Measurements from ENCODE around the gene NAT14.

The NAT14 gene

DNA sequence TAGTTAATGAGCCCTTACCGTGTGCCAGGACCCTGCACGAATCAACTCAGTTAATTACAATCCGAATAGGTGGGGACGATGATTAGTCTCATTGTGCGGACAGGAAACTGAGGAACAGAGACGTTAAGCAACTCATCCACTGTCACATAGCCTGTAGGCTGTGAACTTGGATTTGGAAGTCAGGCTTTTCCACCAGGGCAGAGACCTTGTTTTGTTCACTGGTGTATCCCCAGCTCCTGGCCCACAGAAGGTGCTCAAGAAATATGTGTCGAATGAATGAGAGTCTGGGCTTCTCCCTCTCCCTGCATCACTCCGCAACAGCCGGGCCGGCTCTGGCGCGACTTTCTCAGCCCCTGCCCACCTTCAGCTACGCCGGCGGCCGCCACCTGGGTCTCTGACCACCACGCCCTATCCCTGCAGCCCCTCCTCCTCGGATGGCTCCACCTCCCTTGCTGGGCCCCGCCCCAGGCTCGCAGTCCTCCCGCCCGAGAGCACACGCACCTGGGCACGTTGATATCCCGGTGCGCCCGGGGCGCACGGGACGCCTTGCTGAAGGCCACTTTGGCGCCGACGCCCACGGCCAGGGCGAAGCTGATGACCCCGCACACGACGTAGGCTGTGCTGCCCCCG, 43.2 kb upstream of the NAT14 start:
- ChIA-PET CTCF (interaction anchor here (0.6 kb wide), 1 partner anchor 46 kb away, joined by 3 read pairs; no protein-coding TSS in a partner anchor), POLR2A (ENCODE audit: low non-redundant PET) (no interaction called here)
- H3K27ac ChIP-seq, result no peak overlapping the region
- no peak for DNase-seq (ENCODE audit: low spot score)
- TF ChIP-seq, protein P1, sequence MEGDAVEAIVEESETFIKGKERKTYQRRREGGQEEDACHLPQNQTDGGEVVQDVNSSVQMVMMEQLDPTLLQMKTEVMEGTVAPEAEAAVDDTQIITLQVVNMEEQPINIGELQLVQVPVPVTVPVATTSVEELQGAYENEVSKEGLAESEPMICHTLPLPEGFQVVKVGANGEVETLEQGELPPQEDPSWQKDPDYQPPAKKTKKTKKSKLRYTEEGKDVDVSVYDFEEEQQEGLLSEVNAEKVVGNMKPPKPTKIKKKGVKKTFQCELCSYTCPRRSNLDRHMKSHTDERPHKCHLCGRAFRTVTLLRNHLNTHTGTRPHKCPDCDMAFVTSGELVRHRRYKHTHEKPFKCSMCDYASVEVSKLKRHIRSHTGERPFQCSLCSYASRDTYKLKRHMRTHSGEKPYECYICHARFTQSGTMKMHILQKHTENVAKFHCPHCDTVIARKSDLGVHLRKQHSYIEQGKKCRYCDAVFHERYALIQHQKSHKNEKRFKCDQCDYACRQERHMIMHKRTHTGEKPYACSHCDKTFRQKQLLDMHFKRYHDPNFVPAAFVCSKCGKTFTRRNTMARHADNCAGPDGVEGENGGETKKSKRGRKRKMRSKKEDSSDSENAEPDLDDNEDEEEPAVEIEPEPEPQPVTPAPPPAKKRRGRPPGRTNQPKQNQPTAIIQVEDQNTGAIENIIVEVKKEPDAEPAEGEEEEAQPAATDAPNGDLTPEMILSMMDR (conservative IDR thresholded peaks at IDR 0.05; ENCODE audit: low read depth), result no peak

DNA sequence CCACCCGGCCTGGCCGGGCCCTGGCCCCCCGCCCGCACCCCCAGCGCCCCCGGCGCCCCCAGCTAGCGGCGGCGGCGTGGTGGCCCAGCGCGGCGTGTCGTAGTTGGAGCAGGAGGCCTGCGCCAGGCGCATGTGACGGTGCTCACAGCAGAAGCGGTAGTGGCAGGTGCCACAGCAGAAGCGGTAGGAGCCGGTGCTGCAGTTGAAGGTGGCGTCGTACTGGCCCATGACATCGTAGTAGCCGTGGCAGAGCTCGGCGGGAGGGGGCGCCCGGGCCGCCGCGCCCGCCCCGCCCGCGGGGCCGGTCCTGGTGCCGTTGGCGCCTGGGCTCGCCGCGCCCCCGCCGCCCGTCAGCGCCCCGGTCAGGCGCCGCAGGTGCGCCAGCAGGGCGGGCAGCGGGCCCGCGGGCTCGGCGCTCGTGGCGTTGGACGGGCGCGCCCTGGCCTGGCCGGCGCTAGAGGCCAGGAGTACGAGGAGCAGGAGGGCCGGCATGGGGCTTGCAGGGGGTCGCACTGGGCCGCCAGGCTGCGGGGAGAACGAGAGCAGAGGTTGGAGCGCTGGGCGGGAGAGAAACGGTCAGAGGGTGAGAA, 42.5 kb upstream of the NAT14 start:
- no peak for DNase-seq (ENCODE audit: low spot score)
- ChIA-PET CTCF (interaction anchor here (0.6 kb wide), 1 partner anchor 28 kb away, joined by 3 read pairs; no protein-coding TSS in a partner anchor), POLR2A (ENCODE audit: low non-redundant PET) (no interaction called here)
- TF ChIP-seq, protein P1 (conservative IDR thresholded peaks at IDR 0.05; ENCODE audit: low read depth), result no peak
- no peak overlapping the region for H3K27ac ChIP-seq

DNA sequence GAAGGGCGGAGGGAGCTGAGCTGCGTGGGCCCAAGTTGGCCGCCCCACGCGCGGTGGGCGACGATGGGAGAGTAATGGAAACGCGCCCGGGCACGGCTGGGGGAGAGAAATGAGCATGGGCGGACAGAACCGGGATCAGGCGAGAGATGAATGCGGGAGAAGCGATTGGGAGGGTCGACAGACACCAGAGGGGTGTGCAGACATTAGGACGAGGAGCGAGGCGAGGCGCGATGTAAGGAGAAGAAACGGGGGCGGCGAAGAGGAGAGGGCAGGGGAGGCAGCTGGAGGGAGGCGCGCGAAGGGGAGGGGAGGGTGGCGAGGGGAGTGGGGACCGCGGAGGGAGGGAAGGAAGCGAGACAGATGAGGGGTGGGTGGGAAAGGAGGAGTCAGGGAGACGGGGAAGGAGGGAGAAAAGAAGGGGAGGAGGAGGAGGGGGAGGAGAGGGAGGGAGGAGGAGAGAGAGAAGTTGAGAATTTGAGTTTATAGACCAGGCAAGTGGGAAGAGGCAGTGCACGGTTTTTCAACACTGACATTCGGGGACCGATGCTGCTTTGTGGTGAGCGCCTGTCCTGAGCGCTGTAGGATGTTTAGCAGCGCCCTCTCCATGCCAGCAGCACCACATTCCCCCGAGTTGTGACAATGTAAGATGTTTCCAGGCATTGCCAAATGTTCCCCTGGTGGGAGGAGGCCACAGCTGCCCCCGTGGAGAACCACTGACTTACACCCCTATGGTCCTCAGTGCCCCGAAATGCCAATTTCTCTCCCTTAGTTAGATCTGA, 41.8 kb upstream of the NAT14 start, which contains the start of gene SHISA7:
TSS of gene SHISA7 (minus strand) at position 256 of the 779 bp plus-strand sequence. CDS start 437 bp downstream, outside the sequence.
- CTCF ChIA-PET, result interaction anchor here (0.6 to 0.9 kb wide), 3 partner anchors 25 to 584 kb away, joined by 3 read pairs; no protein-coding TSS in a partner anchor
- POLR2A ChIA-PET (ENCODE audit: low non-redundant PET), result no interaction called here
- TF ChIP-seq, protein P1 (conservative IDR thresholded peaks at IDR 0.05; ENCODE audit: low read depth), result no peak
- DNase-seq (ENCODE audit: low spot score), result no peak
- H3K27ac ChIP-seq, result no peak within 1 kb of the TSS

DNA sequence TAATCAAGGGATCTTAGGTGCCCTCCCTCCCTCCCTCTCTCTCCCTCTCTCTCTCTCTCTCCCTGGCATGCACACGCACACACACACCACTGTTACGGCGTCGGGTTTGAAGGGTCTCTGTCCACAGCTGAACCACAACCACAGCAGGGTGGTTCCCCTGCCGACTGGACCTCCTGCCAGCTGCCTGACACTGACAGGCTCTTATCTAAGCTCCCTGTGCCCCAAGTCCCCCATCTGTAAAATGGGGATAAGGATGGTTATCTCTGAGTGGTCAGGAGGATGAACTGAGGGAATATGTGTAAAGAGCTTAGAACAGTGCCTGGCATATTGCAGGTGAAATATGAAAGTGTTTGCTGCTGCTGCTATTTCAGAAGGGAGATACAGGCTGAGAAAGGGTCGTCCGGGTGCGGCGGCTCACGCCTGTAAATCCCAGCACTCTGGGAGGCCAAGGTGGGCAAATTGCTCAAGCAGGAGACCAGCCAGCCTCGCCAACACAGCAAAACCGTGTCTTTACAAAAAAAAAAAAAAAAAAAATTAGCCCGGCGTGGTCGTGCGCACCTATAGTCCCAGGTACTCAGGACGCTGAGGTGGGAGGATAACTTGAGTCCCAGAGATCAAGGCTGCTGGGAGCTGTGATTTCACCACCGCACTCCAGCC, 41.0 kb upstream of the NAT14 start:
- POLR2A ChIA-PET (ENCODE audit: low non-redundant PET), result no interaction called here
- H3K27ac ChIP-seq, result no peak overlapping the region
- TF ChIP-seq, protein P1 (conservative IDR thresholded peaks at IDR 0.05; ENCODE audit: low read depth), result no peak
- CTCF ChIA-PET, result interaction anchor here (0.7 to 0.9 kb wide), 2 partner anchors 24 to 585 kb away, joined by 3 read pairs; no protein-coding TSS in a partner anchor
- no peak for DNase-seq (ENCODE audit: low spot score)

DNA sequence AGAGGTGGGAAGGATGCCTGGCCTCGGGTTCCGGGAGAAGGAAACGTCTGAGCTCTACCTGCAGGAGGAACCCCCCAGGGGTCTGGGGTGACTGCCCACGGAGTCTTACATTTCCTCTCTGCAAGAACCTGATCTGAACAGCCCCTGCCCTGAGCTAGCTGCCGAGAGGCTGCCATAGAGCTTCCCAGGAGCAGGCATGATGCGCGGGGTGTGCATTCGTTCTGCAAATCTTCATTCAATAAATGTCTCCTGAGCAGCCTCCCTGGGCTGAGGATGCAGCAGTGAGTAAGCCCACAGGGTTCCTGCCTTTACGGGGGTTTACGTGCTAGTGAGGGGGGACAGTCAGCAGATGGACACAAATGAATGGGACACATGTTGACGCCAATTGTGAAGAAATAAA, 40.3 kb upstream of the NAT14 start:
- TF ChIP-seq, protein P1 (conservative IDR thresholded peaks at IDR 0.05; ENCODE audit: low read depth), result no peak
- CTCF ChIA-PET, result no interaction called here
- POLR2A ChIA-PET (ENCODE audit: low non-redundant PET), result no interaction called here
- H3K27ac ChIP-seq, result no peak overlapping the region
- no peak for DNase-seq (ENCODE audit: low spot score)

DNA sequence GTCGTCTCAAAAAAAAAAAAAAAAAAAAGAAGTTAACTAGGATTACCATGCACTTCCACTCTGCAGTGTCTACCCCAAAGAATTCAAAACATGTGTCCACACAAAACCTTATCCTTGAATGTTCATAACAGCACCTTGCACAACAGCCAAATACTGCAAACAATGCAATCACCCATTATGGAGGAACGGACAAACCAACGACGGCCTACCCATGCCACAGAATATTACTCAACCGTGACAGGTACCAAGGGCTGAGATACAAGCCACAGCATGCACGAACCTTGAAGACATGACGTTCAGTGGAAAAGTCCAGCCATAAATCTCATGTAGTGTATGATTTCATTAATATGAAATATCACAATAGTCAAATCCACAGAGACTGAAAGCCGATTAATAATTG, 38.9 kb upstream of the NAT14 start:
- TF ChIP-seq, protein P1 (conservative IDR thresholded peaks at IDR 0.05; ENCODE audit: low read depth), result no peak
- ChIA-PET POLR2A (ENCODE audit: low non-redundant PET) (no interaction called here), CTCF (interaction anchor here (0.6 to 0.7 kb wide), 2 partner anchors 300 to 310 kb away, joined by 4 to 7 read pairs; no protein-coding TSS in a partner anchor)
- H3K27ac ChIP-seq, result peak overlapping the region; percentile 80
- DNase-seq (ENCODE audit: low spot score), result peak; percentile 88

Measured in RWPE1 (cell line).